ENCODE measurements around the gene MKNK2. TPM values are rescaled to one million over a fixed set of nuclear protein-coding genes. Genes with fewer than 3 reads are reported as not detected.

Gene MKNK2
- total and polyA plus RNA-seq, 2 of the 13 experiments (the other 11 are each of a cell fraction or from before 2014, with no cell fraction given), result 44.9 to 112 TPM

GRCh38 chr19:2051773-2052704, 995 bp upstream of the MKNK2 start:
- Histone ChIP-seq H3K27me3 (ENCODE audit: control insufficient read depth in 1 of 2, insufficient read depth in 2 of 2, low read length in 2 of 2) (no peaks in the 10 kb centered on the region), H3K79me2 (ENCODE audit: insufficient read depth, low read length) (peaks cover 30% of the 10 kb centered on the region), H3K4me2 (ENCODE audit: low read depth, low read length) (peak overlapping the region; percentile 96), H3K9me3 (ENCODE audit: low read length) (no peaks in the 10 kb centered on the region), H3K9ac (ENCODE audit: insufficient read depth, low read depth, low read length) (peak overlapping the region; percentile 74), H3K36me3 (replicated peaks in 1 of 2; ENCODE audit: control insufficient read depth in 1 of 2, insufficient read depth in 2 of 2, low read length in 2 of 2) (peaks cover 1 to 2% of the 10 kb centered on the region in 2 experiments; a peak in 2 of 5 replicates), H3K27ac (ENCODE audit: extremely low read length, insufficient read depth, low read length) (peak overlapping the region; percentile 55), H3K4me3 (replicated peaks in 1 of 3; ENCODE audit: insufficient read depth in 1 of 3, low read depth in 2 of 3, low read length in 3 of 3) (peak overlapping the region; percentile 47 to 77 (median 60); a peak in 5 of 6 replicates), H2AFZ (ENCODE audit: low read length) (no peak overlapping the region), H4K20me1 (ENCODE audit: insufficient read depth, low read length) (peaks cover 35% of the 10 kb centered on the region), H3K4me1 (ENCODE audit: insufficient read depth, low read length) (peaks cover 83% of the 10 kb centered on the region)
- intact Hi-C loops (cut with micrococcal nuclease; ENCODE audit: unreplicated experiment), result no loop called here
- ChIA-PET CTCF (ENCODE audit: low intra/inter-chr PET ratio, low total read pairs) (no interaction called here), POLR2A (interaction anchor here (0.6 to 2.5 kb wide), 18 partner anchors 9 to 291 kb away, joined by 3 to 40 read pairs (median 4); partner anchors contain the start of genes ADAT3, BTBD2 and SCAMP4)
- peak; percentile 42 for FAIRE-seq
- BruUV-seq (replicated peaks), result no TSS peak
- ATAC-seq, result peak; percentile 6; the same call in 1 of the 3 replicates
- in situ Hi-C loops (cut with HindIII; ENCODE audit: extremely low pct_ligation_motif_present, low pct_unique_long_range_greater_than_20kb), result no loop called here
- no peak for DNase-seq (ENCODE audit: low spot score)
- WGBS (ENCODE audit: low lambda C conversion rate), result 28% methylated on average over 11 of the region's 18 CpGs
- TF ChIP-seq SP5 (CRISPR knock-in tag; IDR thresholded peaks at IDR 0.05; ENCODE audit: borderline replicate concordance, low read depth) (peak; percentile 79; the same call in 1 of the 2 replicates), HMGA1 (CRISPR knock-in tag; conservative IDR thresholded peaks at IDR 0.05) (no peak), HOMEZ (CRISPR knock-in tag; IDR thresholded peaks at IDR 0.05; ENCODE audit: low read depth) (no peak), HNRNPL (IDR thresholded peaks at IDR 0.05; ENCODE audit: low read depth, low read length) (peak; percentile 85), NR2F6 (IDR thresholded peaks at IDR 0.05) (no peak; the same call in 1 of the 2 replicates), NR2F6 (CRISPR knock-in tag; IDR thresholded peaks at IDR 0.05) (peak; percentile 8; the same call in 1 of the 2 replicates), DBP (CRISPR knock-in tag; IDR thresholded peaks at IDR 0.05; ENCODE audit: not compliant biosample characterization) (no peak), ZMAT3 (CRISPR knock-in tag; conservative IDR thresholded peaks at IDR 0.05) (peak; percentile 62; the same call in 1 of the 2 replicates), ZNF350 (CRISPR knock-in tag; IDR thresholded peaks at IDR 0.05; ENCODE audit: borderline replicate concordance, low read depth) (peak; percentile 7; the same call in 1 of the 2 replicates), HOXA3 (CRISPR knock-in tag; IDR thresholded peaks at IDR 0.05) (peak; percentile 31; the same call in 1 of the 2 replicates), ZKSCAN5 (CRISPR knock-in tag; IDR thresholded peaks at IDR 0.05) (no peak), ZNF24 (IDR thresholded peaks at IDR 0.05) (no peak), CHD4 (IDR thresholded peaks at IDR 0.05; ENCODE audit: borderline replicate concordance, low read length) (peak; percentile 90), E2F2 (CRISPR knock-in tag; IDR thresholded peaks at IDR 0.05; ENCODE audit: borderline replicate concordance) (peak; percentile 10; the same call in 1 of the 2 replicates), ZNF382 (CRISPR knock-in tag; IDR thresholded peaks at IDR 0.05; ENCODE audit: borderline replicate concordance) (no peak), ZFP82 (CRISPR knock-in tag; IDR thresholded peaks at IDR 0.05; ENCODE audit: borderline replicate concordance) (no peak), SIN3A (IDR thresholded peaks at IDR 0.05; ENCODE audit: borderline replicate concordance, low read depth, low read length) (peak; percentile 50; the same call in 1 of the 2 replicates), NCOA2 (CRISPR knock-in tag; IDR thresholded peaks at IDR 0.05) (no peak), ZBTB38 (CRISPR knock-in tag; IDR thresholded peaks at IDR 0.05) (peak; percentile 96)

All from HepG2 (cell line).